ENCODE measurements around the gene SPART.

SPART gene

DNA sequence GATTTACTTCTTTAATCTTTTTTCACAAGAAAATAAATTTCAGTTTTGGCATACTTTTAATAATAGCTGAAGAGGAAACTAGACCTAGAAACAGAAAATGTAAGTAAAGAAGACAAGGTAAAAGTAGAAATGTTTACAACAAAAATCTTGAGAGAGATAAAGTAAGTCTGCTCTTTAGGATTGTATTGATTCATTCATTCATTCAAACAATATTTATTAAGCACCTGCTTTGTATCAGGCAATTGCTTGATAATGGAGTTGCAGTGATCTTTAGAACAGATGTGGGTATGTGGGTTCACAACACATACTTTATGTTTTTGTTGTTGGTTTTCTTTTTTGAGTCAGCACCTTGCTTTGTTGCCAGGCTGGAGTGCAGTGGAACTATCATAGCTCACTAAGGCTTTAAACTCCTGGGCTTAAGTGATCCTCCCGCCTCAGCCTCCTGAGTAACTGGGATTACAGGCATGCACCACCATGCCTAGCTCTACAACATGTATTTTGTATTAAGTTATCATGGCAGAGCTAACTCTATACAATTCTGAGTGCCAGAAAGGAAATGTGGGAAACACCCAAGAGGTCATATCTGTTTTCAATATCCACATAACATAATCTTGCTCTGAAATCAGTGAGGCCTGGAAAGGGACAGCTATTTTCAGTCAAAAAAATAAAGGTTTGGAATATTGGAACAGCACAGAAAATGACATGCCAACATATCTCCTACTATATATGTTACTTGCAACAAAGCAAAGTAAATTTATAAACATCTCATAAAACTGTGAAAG is 8.8 kb upstream of the SPART start:
- no peak overlapping the region for H3K4me3 ChIP-seq (ENCODE audit: low read depth, low read length)
- TF ChIP-seq, protein P1, sequence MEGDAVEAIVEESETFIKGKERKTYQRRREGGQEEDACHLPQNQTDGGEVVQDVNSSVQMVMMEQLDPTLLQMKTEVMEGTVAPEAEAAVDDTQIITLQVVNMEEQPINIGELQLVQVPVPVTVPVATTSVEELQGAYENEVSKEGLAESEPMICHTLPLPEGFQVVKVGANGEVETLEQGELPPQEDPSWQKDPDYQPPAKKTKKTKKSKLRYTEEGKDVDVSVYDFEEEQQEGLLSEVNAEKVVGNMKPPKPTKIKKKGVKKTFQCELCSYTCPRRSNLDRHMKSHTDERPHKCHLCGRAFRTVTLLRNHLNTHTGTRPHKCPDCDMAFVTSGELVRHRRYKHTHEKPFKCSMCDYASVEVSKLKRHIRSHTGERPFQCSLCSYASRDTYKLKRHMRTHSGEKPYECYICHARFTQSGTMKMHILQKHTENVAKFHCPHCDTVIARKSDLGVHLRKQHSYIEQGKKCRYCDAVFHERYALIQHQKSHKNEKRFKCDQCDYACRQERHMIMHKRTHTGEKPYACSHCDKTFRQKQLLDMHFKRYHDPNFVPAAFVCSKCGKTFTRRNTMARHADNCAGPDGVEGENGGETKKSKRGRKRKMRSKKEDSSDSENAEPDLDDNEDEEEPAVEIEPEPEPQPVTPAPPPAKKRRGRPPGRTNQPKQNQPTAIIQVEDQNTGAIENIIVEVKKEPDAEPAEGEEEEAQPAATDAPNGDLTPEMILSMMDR (IDR thresholded peaks at IDR 0.05; ENCODE audit: insufficient read depth, low read depth, low read length, missing control alignments), result no peak
- DNase-seq (ENCODE audit: low read depth), result no peak

DNA sequence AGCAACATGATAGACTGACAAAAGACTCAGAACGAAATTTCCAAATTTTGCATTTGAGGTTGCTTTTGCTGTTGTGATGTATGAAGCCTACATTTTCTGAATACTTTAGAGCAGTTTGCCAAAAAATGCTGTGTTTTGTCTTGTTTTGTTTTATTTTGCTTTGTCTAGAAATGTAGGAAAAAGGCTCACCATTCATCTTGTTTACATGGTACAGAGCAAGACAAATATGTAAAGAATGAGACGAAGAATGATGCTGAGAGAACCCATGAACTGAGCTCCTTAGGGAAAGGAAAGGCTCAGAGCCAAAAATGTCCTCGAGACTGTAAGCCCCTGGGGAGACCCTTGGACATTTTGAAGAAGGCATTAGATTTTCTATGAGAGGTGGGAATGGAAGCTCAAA is 6.8 kb upstream of the SPART start:
- TF ChIP-seq, protein P1 (IDR thresholded peaks at IDR 0.05; ENCODE audit: insufficient read depth, low read depth, low read length, missing control alignments), result no peak
- no peak overlapping the region for H3K4me3 ChIP-seq (ENCODE audit: low read depth, low read length)
- no peak for DNase-seq (ENCODE audit: low read depth)

DNA sequence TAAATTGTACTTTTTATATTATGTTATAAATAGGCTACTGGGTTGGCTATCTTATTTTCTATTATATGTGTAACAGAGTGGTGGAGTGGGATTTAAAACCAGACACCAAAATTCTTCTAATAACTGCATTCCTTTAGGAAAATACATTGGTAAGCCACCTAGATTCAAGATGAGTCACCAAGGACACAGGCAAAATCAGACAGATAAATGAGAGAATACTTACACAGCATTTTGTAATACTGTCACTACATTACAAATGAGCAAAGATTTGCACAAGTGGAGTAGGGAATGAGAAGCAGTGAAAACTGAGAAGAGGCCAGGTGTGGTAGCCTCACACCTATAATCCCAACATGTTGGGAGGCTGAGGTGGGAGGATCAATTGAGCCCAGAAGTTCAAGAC is 6.2 kb upstream of the SPART start:
- no peak overlapping the region for H3K4me3 ChIP-seq (ENCODE audit: low read depth, low read length)
- no peak for DNase-seq (ENCODE audit: low read depth)
- TF ChIP-seq, protein P1 (IDR thresholded peaks at IDR 0.05; ENCODE audit: insufficient read depth, low read depth, low read length, missing control alignments), result no peak

DNA sequence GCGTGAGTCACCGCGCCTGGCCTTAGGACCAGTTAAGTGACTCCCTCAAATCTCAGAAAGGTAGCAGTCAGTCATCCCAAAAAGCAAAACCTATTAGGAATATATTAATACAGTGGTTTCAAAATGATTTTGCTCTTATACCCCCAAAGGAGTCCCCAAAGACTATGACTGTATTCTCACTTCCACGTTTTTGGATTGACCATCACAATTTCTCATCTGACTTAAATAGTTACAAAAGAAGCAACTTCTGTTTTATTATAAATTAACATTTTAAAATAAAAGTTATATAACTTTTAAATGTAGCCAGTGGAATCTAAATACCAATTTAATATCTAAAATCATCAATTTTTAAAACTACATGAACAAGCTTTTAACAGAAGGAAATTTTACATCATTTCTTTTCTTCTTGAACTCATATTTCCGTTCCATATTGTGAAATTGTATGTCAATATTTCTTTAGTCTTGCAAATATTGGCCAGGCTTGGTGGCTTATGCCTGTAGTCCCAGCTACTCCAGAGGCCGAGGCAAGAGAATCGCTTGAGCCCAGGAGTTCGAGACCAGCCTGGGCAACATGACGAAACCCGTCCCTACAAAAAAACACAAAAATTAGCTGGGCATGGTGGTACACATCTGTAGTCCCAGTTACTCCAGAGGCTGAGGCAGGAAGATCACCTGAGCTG is 1.5 kb upstream of the SPART start:
- no peak overlapping the region for H3K4me3 ChIP-seq (ENCODE audit: low read depth, low read length)
- DNase-seq (ENCODE audit: low read depth), result no peak
- TF ChIP-seq, protein P1 (IDR thresholded peaks at IDR 0.05; ENCODE audit: insufficient read depth, low read depth, low read length, missing control alignments), result no peak

DNA sequence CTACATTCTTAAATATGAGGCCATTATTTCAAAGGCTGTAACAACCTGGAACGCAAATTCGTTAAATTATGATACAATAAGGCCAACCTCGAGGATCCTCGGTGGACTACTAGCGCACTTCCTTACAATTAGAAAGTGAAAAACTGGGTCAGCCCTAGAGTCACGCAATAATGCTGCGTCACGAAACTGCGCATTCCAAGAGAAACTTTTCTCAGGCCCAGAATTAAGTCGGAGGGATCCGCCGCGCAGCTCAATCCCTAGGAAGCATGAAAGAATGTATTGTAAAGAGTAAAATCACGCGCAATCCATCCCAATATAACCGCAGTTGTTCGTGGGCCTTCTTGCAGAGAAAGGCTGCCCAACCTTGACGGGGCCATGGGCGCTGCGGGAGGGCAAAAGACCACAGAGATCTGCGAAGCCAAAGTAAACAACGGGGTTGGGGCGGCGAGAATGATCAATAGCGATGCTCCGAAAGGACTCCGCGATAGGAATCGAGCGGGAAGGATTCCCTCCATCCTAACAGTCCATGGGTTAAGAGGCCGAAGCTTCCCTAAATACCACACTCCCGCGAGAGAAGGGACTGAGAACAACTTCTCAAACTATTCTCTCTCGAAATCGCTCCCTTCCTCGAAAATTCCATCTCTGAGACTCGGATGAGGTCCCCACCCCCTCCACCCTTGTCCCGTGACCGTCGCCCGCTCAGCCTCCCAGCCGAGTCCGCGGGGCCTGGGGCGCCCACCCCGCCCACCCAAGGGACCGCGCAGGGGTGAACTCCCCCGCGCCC is 564 bp downstream of the SPART start:
- peak; percentile 58 for DNase-seq (ENCODE audit: low read depth)
- TF ChIP-seq, protein P1 (IDR thresholded peaks at IDR 0.05; ENCODE audit: insufficient read depth, low read depth, low read length, missing control alignments), result no peak
- H3K4me3 ChIP-seq (ENCODE audit: low read depth, low read length), result peak overlapping the region; percentile 94

DNA sequence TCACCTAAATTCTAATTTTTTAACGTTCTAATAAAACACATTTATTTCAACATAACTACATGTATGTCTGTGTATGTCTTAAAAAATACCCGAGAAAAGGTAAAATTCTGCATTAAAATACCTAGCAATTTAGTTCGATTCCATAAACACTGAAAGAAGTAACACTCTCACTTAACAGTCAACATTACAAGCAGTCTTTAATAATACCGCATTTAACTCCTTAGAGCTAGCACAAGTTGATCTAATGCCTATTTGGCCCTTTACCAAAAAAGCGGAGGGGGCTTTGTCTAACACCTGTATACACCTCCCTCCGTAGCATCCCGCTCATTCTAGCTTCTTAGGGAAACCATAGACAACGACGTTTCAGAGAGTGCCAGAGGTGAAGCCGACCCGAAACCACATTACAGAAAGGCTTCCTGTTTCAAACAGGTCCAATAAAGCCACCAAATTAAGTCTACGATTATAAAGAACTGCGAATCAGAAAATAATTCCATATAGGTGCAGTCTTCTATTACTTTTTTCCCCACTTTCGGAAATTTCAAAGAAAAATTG is 1.2 kb downstream of the SPART start:
- DNase-seq (ENCODE audit: low read depth), result peak; percentile 62
- TF ChIP-seq, protein P1 (IDR thresholded peaks at IDR 0.05; ENCODE audit: insufficient read depth, low read depth, low read length, missing control alignments), result no peak
- peak overlapping the region; percentile 94 for H3K4me3 ChIP-seq (ENCODE audit: low read depth, low read length)

Data from GM12865 (cell line).